ENCODE data around the gene ADSS2.

The ADSS2 gene

DNA sequence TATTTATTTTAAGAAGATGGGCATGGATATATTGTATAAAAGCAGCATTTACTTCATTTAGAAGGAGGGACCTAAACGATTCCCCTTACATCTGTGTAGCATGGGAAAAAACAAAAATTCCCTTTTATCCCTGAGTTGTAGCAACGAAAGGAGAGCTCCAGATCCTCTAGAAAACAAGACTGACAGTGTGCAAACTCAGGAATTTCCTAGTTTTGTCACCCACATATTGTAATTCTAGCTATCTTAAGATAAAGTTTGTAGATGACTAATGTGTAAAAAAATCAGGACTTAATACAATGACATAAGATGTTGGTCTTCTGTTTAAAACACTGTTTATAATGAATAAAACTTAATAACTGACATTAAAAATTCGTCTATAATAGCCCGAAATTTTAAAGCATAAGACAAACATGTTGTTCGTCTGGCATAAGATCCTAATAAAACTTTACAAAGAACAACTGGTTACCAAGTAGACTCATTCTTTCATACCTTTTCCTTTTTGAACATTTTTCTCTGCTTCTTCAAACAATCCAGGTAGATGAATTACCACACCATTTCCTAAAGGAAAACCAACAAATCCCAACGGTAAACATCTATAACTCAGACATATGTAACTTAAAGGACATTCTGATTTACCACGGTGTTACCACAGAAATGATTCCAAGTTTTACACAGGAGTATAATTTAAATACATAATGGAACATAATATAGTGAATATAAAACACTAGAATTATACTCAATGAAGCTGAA is 15.2 kb downstream of the ADSS2 start:
- DNase-seq (ENCODE audit: extremely low spot score): no peak
- CTCF ChIA-PET: interaction anchor here (0.7 kb wide), 1 partner anchor 12 kb away, joined by 3 read pairs; no protein-coding TSS in a partner anchor
- POLR2A ChIA-PET: no interaction called here
- TF ChIP-seq, protein P1, sequence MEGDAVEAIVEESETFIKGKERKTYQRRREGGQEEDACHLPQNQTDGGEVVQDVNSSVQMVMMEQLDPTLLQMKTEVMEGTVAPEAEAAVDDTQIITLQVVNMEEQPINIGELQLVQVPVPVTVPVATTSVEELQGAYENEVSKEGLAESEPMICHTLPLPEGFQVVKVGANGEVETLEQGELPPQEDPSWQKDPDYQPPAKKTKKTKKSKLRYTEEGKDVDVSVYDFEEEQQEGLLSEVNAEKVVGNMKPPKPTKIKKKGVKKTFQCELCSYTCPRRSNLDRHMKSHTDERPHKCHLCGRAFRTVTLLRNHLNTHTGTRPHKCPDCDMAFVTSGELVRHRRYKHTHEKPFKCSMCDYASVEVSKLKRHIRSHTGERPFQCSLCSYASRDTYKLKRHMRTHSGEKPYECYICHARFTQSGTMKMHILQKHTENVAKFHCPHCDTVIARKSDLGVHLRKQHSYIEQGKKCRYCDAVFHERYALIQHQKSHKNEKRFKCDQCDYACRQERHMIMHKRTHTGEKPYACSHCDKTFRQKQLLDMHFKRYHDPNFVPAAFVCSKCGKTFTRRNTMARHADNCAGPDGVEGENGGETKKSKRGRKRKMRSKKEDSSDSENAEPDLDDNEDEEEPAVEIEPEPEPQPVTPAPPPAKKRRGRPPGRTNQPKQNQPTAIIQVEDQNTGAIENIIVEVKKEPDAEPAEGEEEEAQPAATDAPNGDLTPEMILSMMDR (IDR thresholded peaks at IDR 0.05; ENCODE audit: control extremely low read depth, extremely low read depth, low read depth, missing control alignments): no peak

DNA sequence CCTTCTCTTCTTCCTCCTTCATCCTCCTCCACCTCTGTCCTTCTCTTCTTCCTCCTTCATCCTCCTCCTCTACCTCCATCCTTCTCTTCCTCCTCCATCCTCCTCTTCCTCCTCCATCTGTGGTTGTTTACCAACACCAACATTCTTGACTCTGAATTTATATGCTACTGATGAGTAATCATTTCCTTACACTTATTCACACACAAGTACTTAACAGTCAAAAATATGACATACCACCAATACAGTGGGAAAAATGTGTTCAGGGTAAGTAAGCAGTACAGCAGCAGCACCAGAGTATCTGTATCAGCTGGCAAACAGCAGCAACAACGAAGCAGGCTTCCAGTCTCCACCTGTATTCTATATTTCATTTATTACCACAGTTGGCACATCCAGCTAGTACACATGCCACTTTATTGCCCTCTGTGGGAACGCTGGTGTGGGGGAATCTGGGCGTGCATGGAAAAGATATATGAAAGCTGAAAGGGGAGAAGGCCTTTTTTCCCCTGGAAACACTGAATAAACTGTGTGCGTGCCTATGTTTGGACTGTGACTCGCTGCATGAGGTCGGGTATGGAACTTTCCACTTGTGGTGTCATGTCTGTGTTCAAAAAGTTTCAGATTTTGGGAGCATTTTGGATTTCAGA is 16.0 kb downstream of the ADSS2 start:
- no peak for DNase-seq (ENCODE audit: extremely low spot score)
- CTCF ChIA-PET: interaction anchor here (1.9 kb wide), 1 partner anchor 11 kb away, joined by 4 read pairs; no protein-coding TSS in a partner anchor
- TF ChIP-seq, protein P1 (IDR thresholded peaks at IDR 0.05; ENCODE audit: control extremely low read depth, extremely low read depth, low read depth, missing control alignments): no peak
- POLR2A ChIA-PET: no interaction called here

DNA sequence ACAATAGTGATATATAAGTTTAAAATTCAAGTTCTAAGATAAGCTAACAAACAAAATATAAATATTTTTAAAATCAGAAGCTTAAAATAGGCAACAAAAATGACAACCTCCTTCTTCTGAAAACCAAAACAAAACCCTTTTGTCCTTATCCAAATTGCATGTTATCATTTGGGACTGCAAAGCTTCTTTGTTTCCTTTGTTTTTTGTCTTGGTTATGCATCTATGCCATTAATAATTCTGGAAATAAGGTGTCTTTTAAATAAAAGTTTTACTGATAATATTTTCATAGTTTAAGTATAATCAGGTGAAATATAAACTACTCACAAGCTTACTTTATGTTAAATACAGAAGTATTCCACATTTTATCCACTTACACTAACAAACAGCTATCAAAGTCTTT is 20.5 kb downstream of the ADSS2 start:
- DNase-seq (ENCODE audit: extremely low spot score): no peak
- TF ChIP-seq, protein P1 (IDR thresholded peaks at IDR 0.05; ENCODE audit: control extremely low read depth, extremely low read depth, low read depth, missing control alignments): no peak
- ChIA-PET POLR2A (no interaction called here), CTCF (interaction anchor here (0.8 to 3.3 kb wide), 6 partner anchors 13 to 33 kb away, joined by 3 to 9 read pairs (median 4); no protein-coding TSS in a partner anchor)

DNA sequence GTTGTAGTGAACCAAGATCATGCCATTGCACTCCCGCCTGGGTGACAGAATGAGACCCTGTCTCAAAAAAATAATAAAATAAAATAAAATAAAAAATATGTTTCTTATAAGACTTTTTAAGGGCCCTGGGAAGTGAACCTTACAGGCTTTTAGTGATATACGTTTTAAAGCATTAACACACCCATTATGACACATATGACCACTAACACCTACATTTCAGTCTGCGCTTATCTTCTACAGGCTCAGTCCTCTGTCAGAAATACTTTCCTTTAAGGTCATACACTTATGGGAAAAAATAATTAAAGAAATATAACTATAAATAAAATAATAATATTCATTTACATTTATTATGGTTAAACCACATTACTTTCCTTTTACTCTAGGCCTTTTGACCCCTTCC is 21.9 kb downstream of the ADSS2 start:
- ChIA-PET POLR2A (no interaction called here), CTCF (interaction anchor here (3.3 to 4.3 kb wide), 2 partner anchors 11 to 15 kb away, joined by 9 to 18 read pairs; no protein-coding TSS in a partner anchor)
- DNase-seq (ENCODE audit: extremely low spot score): no peak
- TF ChIP-seq, protein P1 (IDR thresholded peaks at IDR 0.05; ENCODE audit: control extremely low read depth, extremely low read depth, low read depth, missing control alignments): no peak

DNA sequence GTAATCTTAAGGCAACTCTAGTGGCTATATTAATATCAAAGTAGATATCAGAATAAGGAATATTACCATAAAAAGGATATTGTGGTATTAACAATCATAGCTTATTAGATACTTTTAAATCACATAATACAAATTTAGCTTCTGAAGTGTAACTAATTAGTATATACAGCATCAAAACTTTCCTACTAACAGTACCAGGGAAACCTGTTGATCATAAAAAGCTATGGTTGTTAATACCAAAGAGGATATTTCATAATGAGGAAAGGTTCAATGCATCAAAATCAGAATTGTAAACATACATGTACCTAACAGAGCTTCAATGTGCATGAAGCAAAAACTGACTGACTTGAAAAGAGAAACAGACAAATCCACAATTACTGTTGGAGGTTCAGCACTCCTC is 24.1 kb downstream of the ADSS2 start:
- CTCF ChIA-PET: interaction anchor here (4.3 kb wide), 1 partner anchor 13 kb away, joined by 18 read pairs; no protein-coding TSS in a partner anchor

GRCh38 chr1:244424649-244425334 is 26.9 kb downstream of the ADSS2 start:
- DNase-seq (ENCODE audit: extremely low spot score): no peak
- ChIA-PET CTCF (interaction anchor here (0.8 to 1.3 kb wide), 2 partner anchors 9 to 12 kb away, joined by 3 to 5 read pairs; no protein-coding TSS in a partner anchor), POLR2A (no interaction called here)
- TF ChIP-seq, protein P1 (IDR thresholded peaks at IDR 0.05; ENCODE audit: control extremely low read depth, extremely low read depth, low read depth, missing control alignments): no peak

More for the DNA sequence above, 24.1 kb downstream of the ADSS2 start:
- no peak for DNase-seq (ENCODE audit: extremely low spot score)
- TF ChIP-seq, protein P1 (IDR thresholded peaks at IDR 0.05; ENCODE audit: control extremely low read depth, extremely low read depth, low read depth, missing control alignments): no peak
- POLR2A ChIA-PET: no interaction called here

All from GM10248 (cell line).